SK-N-SH (cell line): Measurements from ENCODE around the gene LPCAT2. TPM values are rescaled to one million over a fixed set of nuclear protein-coding genes. Genes with fewer than 3 reads are reported as not detected.

Experiments
- CTCF ChIA-PET: fragments of 300-600, 350-600 bp; formaldehyde crosslinking; extraction: SDS; loops from one replicate; lab custom pipeline; 2021; lab: Yijun Ruan, JAX
- POLR2A ChIA-PET: fragments of 350-600 bp; sonication (Branson Sonifier 250); formaldehyde crosslinking; extraction: SDS; loops from one replicate; lab custom pipeline; 2020; ENCODE audit warnings: antibody characterized with exemption, inconsistent platforms; lab: Yijun Ruan, JAX
- DNase-seq: peaks from one replicate; pipeline ENCODE4 v3.0.0; 2012
- H2AFZ ChIP-seq: fragments of 200-600 bp; sonication (generic); 2 replicates; pipeline ENCODE4 v1.8.1; 2016; ENCODE audit warnings: antibody characterized with exemption, mild to moderate bottlenecking, low read depth
- H3F3A ChIP-seq: fragments of 200-600 bp; sonication (generic); replicated peaks from 2 replicates; pipeline ENCODE3; 2016; ENCODE audit warnings: antibody characterized with exemption, mild to moderate bottlenecking; ENCODE audit not compliant: insufficient read depth
- H3K27ac ChIP-seq, 2 experiments: fragments of 200-500 bp in 1 of 2; fragments of 200-600 bp in 1 of 2; sonication (Bioruptor generic) in 1 of 2; sonication (generic), shearing (Covaris generic) in 1 of 2; 2 replicates each; pipeline versions ENCODE4 v1.5.1 to v1.6.1; 2014 to 2016; ENCODE audit warnings: low read depth in 2 of 2, inconsistent platforms in 1 of 2, low read length in 1 of 2, mild to moderate bottlenecking in 1 of 2, mixed read lengths in 1 of 2
- H3K27me3 ChIP-seq: fragments of 200-600 bp; sonication (generic), shearing (Covaris generic); 2 replicates; pipeline ENCODE4 v1.6.1; 2016; ENCODE audit warnings: mixed run types; ENCODE audit not compliant: insufficient read depth
- H3K36me3 ChIP-seq, 2 experiments: fragments of 200-500 bp in 1 of 2; fragments of 200-600 bp in 1 of 2; sonication (Bioruptor generic) in 1 of 2; sonication (generic) in 1 of 2; replicated peaks in 1 of 2; 2 replicates each; pipeline versions ENCODE3 to v1.5.1; 2014 to 2016; ENCODE audit warnings: low read length in 1 of 2, mild to moderate bottlenecking in 1 of 2; ENCODE audit not compliant: insufficient read depth in 2 of 2, control insufficient read depth in 1 of 2
- H3K4me1 ChIP-seq, 2 experiments: fragments of 200-500 bp in 1 of 2; fragments of 200-600 bp in 1 of 2; sonication (Bioruptor generic) in 1 of 2; sonication (generic), shearing (Covaris generic) in 1 of 2; 2 replicates each; pipeline versions ENCODE4 v1.5.1 to v1.6.1; 2014 to 2016; ENCODE audit warnings: low read depth in 1 of 2, low read length in 1 of 2, mixed run types in 1 of 2; ENCODE audit not compliant: insufficient read depth in 2 of 2, control insufficient read depth in 1 of 2
- H3K4me2 ChIP-seq: fragments of 200-600 bp; sonication (generic), shearing (Covaris generic); 2 replicates; pipeline ENCODE4 v1.6.1; 2017; ENCODE audit warnings: mixed run types
- H3K4me3 ChIP-seq, 2 experiments: fragments of 200-500 bp in 1 of 2; fragments of 200-600 bp in 1 of 2; sonication (Bioruptor generic) in 1 of 2; sonication (generic), shearing (Covaris generic) in 1 of 2; 2 replicates each; pipeline versions ENCODE4 v1.5.1 to v1.8.1; 2014 to 2016; ENCODE audit warnings: low read depth in 2 of 2, inconsistent platforms in 1 of 2, low read length in 1 of 2, mild to moderate bottlenecking in 1 of 2, mixed read lengths in 1 of 2, moderate library complexity in 1 of 2
- H3K79me2 ChIP-seq: fragments of 200-600 bp; sonication (generic); 2 replicates; pipeline ENCODE4 v1.8.1; 2017; ENCODE audit warnings: mild to moderate bottlenecking; ENCODE audit not compliant: insufficient read depth
- H3K9ac ChIP-seq: fragments of 200-600 bp; sonication (generic); 2 replicates; pipeline ENCODE4 v1.6.1; 2017; ENCODE audit warnings: mixed run types
- H3K9me2 ChIP-seq: fragments of 200-600 bp; sonication (generic); 2 replicates; pipeline ENCODE4 v1.6.1; 2017; ENCODE audit warnings: mixed run types
- H3K9me3 ChIP-seq: fragments of 200-600 bp; sonication (generic); 2 replicates; pipeline ENCODE4 v1.6.1; 2017; ENCODE audit warnings: mixed run types, mild to moderate bottlenecking, moderate library complexity
- H4K20me1 ChIP-seq: fragments of 200-600 bp; sonication (generic); 2 replicates; pipeline ENCODE4 v1.6.1; 2017; ENCODE audit warnings: mild to moderate bottlenecking, mixed run types; ENCODE audit not compliant: insufficient read depth
- FOSL2 ChIP-seq: IDR thresholded peaks from 2 replicates; pipeline ENCODE4 v1.4.0; 2012; ENCODE audit warnings: low read depth, mild to moderate bottlenecking, moderate library complexity, borderline replicate concordance
- GATA2 ChIP-seq: sonication (generic); formaldehyde crosslinking; IDR thresholded peaks from 2 replicates; pipeline ENCODE4 v1.5.0; 2020; ENCODE audit warnings: mild to moderate bottlenecking, missing genetic modification reagents
- RAD21 ChIP-seq: IDR thresholded peaks from 2 replicates; pipeline ENCODE4 v1.6.1; 2012; ENCODE audit warnings: mild to moderate bottlenecking, low read length
- RFX5 ChIP-seq: IDR thresholded peaks from 2 replicates; pipeline ENCODE4 v1.6.1; 2012; ENCODE audit warnings: mild to moderate bottlenecking, improper control_type of control experiment, low read length
- TAF1 ChIP-seq: IDR thresholded peaks from 2 replicates; pipeline ENCODE4 v1.6.1; 2012; ENCODE audit warnings: low read depth, mild to moderate bottlenecking, low read length, moderate library complexity, borderline replicate concordance
- TCF12 ChIP-seq: IDR thresholded peaks from 2 replicates; pipeline ENCODE4 v1.4.0; 2012
- WGBS: methylation state at CpG from one replicate; pipeline ENCODE4 v1.1.6; 2017; ENCODE audit warnings: low lambda C conversion rate; 5-methylcytosine and 5-hydroxymethylcytosine counted together
- polyA plus RNA-seq, 3 experiments: library from polyadenylated mRNA; depleted of rRNA; stranded (reverse); fragments of >200 nt; gene quantifications; 2 replicates each; pipeline ENCODE4 v1.2.3, GENCODE V29; 2012
- TF ChIP-seq, protein P1 (sequence below): IDR thresholded peaks from 2 replicates; pipeline ENCODE4 v1.6.1; 2012; ENCODE audit warnings: mild to moderate bottlenecking, low read depth, low read length, moderate library complexity
- TF ChIP-seq, protein P2 (sequence below): fragments of 150-350 bp; IDR thresholded peaks from 2 replicates; pipeline ENCODE4 v1.6.1; 2017; ENCODE audit warnings: antibody characterized with exemption, low read length, low read depth, borderline replicate concordance
- TF ChIP-seq, protein P3 (sequence below): IDR thresholded peaks from 2 replicates; pipeline ENCODE4; 2012

LPCAT2 gene
- polyA plus RNA-seq, 1 of the 3 experiments (the other 2 are of a cell fraction) = 9.1 TPM

DNA sequence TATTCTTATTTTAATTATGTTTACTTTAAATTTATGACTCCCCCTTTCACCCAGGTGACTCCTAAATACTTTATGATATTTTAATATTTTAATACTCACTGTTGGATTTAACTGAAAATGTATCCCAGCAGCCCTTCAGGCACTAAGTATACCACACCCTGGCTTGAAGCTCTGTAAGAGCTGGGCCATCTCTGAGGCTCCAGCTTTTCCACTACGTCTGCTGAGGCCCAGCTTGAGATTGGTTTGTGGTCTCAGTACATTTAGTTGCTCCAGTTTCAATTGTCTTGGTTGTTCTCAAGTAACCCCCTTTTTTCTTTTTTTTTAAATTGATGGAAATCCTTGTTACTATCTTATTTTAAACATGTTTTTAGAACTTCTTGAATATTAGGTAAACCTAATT lies 30.6 kb downstream of the LPCAT2 start:
- Histone ChIP-seq H3K9ac (no peak overlapping the region), H3K9me2 (no peaks in the 10 kb centered on the region), H3K27ac (no peak overlapping the region), H3K27me3 (no peaks in the 10 kb centered on the region), H3K36me3 (peaks cover 62 to 76% of the 10 kb centered on the region in 2 experiments), H3K79me2 (no peaks in the 10 kb centered on the region), H3F3A (peaks cover 30% of the 10 kb centered on the region), H3K4me2 (no peak overlapping the region), H4K20me1 (no peaks in the 10 kb centered on the region), H3K4me1 (peaks cover 9 to 18% of the 10 kb centered on the region in 2 experiments; a peak in 3 of 4 replicates), H2AFZ (no peak overlapping the region), H3K4me3 (no peak overlapping the region), H3K9me3 (no peaks in the 10 kb centered on the region)
- WGBS = 76% methylated on average over 1 of the region's 1 CpG
- POLR2A ChIA-PET = no interaction called here
- CTCF ChIA-PET = interaction anchor here (2.6 to 8.9 kb wide), 2 partner anchors 75 to 163 kb away, joined by 13 to 115 read pairs; no protein-coding TSS in a partner anchor
- DNase-seq = no peak
- TF ChIP-seq, protein P1, sequence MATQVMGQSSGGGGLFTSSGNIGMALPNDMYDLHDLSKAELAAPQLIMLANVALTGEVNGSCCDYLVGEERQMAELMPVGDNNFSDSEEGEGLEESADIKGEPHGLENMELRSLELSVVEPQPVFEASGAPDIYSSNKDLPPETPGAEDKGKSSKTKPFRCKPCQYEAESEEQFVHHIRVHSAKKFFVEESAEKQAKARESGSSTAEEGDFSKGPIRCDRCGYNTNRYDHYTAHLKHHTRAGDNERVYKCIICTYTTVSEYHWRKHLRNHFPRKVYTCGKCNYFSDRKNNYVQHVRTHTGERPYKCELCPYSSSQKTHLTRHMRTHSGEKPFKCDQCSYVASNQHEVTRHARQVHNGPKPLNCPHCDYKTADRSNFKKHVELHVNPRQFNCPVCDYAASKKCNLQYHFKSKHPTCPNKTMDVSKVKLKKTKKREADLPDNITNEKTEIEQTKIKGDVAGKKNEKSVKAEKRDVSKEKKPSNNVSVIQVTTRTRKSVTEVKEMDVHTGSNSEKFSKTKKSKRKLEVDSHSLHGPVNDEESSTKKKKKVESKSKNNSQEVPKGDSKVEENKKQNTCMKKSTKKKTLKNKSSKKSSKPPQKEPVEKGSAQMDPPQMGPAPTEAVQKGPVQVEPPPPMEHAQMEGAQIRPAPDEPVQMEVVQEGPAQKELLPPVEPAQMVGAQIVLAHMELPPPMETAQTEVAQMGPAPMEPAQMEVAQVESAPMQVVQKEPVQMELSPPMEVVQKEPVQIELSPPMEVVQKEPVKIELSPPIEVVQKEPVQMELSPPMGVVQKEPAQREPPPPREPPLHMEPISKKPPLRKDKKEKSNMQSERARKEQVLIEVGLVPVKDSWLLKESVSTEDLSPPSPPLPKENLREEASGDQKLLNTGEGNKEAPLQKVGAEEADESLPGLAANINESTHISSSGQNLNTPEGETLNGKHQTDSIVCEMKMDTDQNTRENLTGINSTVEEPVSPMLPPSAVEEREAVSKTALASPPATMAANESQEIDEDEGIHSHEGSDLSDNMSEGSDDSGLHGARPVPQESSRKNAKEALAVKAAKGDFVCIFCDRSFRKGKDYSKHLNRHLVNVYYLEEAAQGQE = no peak
- TF ChIP-seq TCF12 (no peak), RFX5 (no peak), GATA2 (CRISPR knock-in tag) (no peak), FOSL2 (no peak), TAF1 (no peak), RAD21 (no peak)
- TF ChIP-seq, protein P2, sequence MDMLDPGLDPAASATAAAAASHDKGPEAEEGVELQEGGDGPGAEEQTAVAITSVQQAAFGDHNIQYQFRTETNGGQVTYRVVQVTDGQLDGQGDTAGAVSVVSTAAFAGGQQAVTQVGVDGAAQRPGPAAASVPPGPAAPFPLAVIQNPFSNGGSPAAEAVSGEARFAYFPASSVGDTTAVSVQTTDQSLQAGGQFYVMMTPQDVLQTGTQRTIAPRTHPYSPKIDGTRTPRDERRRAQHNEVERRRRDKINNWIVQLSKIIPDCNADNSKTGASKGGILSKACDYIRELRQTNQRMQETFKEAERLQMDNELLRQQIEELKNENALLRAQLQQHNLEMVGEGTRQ = no peak

DNA sequence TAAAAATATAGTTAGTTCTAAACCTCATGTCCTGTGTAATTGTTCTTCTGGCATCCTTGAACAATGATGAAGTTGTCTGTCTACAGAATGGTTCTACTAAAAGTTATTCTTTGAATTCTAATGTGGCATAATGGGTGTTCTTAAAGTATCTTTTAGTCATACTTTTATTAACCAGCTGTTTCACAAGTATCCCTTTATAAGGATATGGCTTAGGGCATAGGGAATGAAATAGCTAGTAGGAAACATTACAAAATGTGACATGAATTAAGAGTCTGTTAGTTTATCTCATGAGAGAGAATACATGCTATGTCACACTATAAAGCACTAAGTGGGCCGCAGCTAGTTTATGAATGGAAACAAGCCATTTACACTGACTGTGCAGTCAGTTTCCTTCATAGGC lies 31.3 kb downstream of the LPCAT2 start:
- H3K4me1 ChIP-seq = peaks cover 9 to 18% of the 10 kb centered on the region in 2 experiments; a peak in 3 of 4 replicates
- no peaks in the 10 kb centered on the region for H4K20me1 ChIP-seq
- no peak overlapping the region for H2AFZ ChIP-seq
- H3K9me3 ChIP-seq = no peaks in the 10 kb centered on the region
- H3K9me2 ChIP-seq = no peaks in the 10 kb centered on the region
- H3K9ac ChIP-seq = no peak overlapping the region
- H3K4me2 ChIP-seq = no peak overlapping the region
- no peak overlapping the region for H3K4me3 ChIP-seq
- H3K27me3 ChIP-seq = no peaks in the 10 kb centered on the region
- DNase-seq = no peak
- CTCF ChIA-PET = interaction anchor here (0.6 to 8.9 kb wide), 2 partner anchors 76 to 301 kb away, joined by 3 to 115 read pairs; no protein-coding TSS in a partner anchor
- H3K79me2 ChIP-seq = no peaks in the 10 kb centered on the region
- H3F3A ChIP-seq = peaks cover 30% of the 10 kb centered on the region
- POLR2A ChIA-PET = no interaction called here
- WGBS = 91% methylated on average over 1 of the region's 1 CpG
- TF ChIP-seq, protein P3, sequence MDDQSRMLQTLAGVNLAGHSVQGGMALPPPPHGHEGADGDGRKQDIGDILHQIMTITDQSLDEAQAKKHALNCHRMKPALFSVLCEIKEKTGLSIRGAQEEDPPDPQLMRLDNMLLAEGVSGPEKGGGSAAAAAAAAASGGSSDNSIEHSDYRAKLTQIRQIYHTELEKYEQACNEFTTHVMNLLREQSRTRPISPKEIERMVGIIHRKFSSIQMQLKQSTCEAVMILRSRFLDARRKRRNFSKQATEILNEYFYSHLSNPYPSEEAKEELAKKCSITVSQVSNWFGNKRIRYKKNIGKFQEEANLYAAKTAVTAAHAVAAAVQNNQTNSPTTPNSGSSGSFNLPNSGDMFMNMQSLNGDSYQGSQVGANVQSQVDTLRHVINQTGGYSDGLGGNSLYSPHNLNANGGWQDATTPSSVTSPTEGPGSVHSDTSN = no peak
- TF ChIP-seq, protein P1 = no peak
- no peak overlapping the region for H3K27ac ChIP-seq
- peaks cover 62 to 76% of the 10 kb centered on the region in 2 experiments for H3K36me3 ChIP-seq
